ENCODE data around the gene IL18R1.
A peak's percentile ranks its signal among the peaks of the same experiment; 100 is the strongest.

Gene IL18R1

DNA sequence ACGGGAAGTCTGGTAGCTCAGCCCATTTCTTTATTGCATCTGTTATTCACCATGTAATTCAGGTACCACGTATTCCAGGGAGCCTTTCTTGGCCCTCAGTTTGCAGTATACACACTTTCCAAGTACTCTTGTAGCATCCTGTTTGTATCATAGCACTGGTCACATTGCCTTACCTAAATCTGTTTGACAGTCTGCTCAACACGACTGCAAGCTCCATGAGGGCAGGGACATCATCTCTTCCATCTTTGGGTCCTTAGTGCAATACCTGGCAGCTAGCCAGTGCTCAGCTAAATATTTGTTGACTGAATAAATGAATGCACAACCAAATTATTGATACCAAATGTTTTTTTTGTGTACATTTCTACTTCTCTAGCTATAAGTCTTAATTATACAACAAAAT, 11.2 kb upstream of the IL18R1 start:
- no peak for DNase-seq (ENCODE audit: low read depth in 2 of 3, low spot score in 1 of 3)

DNA sequence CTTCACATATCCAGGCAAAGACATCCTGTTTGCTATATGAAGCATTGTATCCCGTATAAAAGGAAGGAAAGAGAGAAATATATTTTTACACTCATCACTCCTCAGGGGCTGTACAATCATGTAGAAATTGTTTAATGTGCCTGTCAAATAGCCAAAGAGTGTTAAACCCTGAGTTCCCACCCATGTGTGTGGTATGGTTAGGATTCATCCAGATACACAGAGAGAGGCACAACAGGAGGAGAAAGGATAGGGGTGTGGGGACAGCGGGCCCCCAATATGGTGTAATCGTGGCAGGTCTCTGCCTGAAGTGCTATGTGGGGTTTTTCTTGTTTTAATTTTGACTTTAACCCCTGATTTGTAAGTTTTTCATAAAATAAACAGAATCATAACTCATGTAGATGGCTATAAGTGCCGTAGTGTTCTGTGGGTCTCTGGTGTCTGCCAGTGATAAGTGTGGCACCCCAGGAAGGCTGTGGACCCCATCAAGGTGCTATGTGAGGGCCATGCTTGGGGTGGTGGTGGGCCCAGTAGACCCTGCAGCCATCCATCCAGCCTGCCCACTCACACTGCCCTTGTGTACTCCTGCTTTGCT, 10.2 kb upstream of the IL18R1 start:
- DNase-seq (ENCODE audit: low read depth in 2 of 3, low spot score in 1 of 3): no peak

DNA sequence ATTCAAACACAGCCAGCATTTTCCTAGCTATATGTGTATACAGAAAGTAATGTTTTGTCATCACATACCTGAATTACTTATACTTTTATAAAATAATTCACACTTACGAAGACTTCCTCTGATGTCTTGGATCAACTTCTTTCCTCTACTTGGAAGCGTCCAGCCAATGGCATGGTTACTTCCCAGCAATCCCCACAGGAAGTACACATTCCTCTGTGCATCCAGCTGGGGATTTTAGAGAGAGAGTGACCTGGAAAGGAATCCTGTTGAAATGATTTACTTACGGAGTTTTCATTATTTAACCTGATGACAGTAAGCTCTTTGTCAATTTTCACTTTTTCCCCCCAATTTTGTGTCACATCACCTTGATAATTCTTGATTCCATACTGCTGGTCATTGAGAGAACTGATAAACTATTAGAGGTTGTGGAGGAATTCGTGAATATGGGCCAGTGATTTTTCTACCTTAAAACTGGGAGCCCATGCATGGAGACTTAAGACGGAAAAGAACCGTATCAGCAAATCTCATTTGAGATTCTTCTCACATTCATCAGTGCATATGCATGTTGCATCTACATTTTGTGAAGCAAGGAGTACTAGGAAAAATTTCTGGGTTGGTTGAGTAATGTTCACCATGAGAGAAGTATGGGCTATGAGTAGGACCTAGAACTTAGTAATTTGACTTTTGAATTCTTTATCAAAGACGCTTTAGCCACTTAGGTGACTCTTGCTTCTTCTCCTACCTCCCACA, 9.0 kb upstream of the IL18R1 start:
- no peak for DNase-seq (ENCODE audit: low read depth in 2 of 3, low spot score in 1 of 3)

DNA sequence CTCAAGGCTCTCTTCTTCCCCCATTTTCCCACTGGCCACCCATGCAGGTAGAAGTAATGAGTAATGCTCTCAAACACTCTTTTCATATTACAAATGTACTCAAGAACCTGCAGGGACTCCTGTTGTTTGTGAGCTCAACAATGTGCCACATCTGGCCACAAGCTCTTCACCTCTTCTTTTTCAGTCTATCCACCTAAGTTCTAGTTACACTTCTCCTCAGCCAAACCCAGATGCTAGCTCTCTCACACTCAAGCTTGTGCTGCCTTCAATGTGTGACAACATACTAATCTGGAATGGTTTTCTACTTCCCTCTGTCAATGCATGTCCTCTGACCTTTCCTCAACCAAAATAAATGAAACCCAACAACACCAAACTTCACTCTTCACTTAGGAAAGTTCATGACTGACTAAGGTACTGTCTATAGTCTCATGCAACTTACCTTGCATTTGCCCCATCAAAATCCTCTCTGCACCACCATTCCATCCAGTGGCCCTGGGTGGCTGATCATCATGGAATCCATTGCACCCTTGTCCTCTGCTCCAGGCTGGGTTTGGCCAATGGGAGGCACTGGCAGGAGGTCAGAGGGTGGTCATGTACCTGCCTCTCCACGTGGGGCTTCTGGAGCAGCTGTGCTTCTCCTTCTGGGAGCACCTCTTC, 5.3 kb upstream of the IL18R1 start:
- DNase-seq (ENCODE audit: low read depth in 2 of 3, low spot score in 1 of 3): no peak

DNA sequence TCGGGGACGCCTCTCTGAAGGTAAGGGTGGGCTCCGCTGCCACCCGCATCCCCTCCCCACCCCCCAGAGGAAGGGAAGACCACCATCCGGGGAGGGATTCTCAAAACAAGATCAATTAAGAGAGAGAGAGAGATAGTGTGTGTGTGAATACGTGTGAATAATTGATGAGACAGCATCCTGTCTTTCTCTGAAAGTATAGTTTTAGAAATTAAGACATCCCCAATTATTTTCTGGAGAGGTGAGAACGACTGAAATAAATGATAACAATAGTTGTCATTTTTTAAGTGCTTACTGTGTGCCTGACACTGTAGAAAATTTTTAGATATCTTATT, 751 bp downstream of the IL18R1 start:
- DNase-seq (ENCODE audit: low read depth in 2 of 3, low spot score in 1 of 3): no peak

DNA sequence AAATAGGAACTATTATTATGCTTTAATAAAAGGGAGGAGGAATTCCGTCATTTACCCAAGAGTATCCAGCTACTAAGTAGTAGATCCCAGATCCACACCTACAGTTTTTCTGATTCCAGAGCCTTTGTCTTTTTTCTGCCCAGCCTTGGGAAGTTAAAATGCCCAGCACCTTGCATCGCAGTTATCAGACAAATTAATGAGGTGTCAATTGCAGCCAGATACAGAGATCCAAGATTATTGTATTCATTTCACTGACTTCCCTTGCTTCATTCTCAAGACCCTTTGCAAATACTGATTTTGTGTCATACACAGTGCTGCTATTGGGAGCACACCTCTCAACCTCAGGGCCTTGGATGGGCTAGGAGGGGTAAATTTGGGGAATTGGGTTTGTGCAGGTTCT, 1.1 kb downstream of the IL18R1 start:
- no peak for DNase-seq (ENCODE audit: low read depth in 2 of 3, low spot score in 1 of 3)

DNA sequence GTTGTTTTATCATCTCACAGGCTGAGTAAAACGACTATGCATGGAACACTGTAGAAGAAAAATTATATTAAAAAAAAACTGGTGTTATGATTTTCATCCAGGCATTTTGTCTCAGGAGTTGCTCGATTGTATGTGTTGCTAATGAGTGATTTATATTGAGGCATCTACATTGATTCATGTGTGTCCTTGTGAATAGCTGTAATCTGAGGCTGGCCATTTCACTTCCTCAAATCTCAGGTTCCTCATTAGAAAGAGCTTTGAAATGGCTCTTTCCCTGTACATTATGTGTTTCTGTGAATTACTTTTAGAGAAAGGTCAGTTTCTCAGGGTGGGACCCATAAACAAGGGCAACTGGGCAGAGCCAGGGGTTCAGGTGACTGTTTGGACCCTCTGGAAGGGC, 2.3 kb downstream of the IL18R1 start:
- no peak for DNase-seq (ENCODE audit: low read depth in 2 of 3, low spot score in 1 of 3)

DNA sequence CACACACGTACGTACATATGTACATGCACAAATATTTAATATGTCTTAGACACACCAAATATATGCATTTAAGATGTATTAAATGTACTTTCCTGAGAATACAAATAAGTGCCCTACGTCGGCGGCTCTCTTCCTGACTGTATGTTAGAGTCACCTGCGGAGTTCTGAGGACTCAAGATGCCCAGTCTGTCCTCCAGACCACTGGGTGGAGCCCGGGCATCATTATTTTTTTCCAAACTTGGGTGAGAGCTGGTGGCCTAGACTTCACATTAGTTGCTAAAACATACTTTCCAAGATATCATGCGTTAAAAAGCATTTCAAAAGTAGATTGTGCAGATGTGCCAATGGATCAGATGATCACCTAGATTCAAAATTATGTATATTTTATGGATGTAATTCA, 2.9 kb downstream of the IL18R1 start:
- no peak for DNase-seq (ENCODE audit: low read depth in 2 of 3, low spot score in 1 of 3)

DNA sequence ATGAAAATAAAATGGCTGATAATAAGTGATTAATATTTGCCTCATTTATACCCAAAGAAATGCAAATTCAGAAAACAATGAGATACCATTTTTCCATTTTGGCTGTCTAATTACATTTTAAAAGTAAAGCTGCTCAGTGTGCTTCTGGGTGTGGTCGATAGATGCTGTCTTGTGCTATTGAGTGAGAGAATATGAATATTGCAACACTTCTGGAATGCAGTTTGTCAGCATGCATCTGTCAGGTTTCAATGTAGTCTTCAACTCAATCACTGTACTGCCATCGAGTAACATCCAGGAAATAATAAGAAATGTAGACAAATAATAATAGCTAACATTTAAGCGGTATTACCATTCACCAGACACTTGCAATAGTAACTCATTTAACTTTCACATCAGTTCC, 3.9 kb downstream of the IL18R1 start:
- no peak for DNase-seq (ENCODE audit: low read depth in 2 of 3, low spot score in 1 of 3)

DNA sequence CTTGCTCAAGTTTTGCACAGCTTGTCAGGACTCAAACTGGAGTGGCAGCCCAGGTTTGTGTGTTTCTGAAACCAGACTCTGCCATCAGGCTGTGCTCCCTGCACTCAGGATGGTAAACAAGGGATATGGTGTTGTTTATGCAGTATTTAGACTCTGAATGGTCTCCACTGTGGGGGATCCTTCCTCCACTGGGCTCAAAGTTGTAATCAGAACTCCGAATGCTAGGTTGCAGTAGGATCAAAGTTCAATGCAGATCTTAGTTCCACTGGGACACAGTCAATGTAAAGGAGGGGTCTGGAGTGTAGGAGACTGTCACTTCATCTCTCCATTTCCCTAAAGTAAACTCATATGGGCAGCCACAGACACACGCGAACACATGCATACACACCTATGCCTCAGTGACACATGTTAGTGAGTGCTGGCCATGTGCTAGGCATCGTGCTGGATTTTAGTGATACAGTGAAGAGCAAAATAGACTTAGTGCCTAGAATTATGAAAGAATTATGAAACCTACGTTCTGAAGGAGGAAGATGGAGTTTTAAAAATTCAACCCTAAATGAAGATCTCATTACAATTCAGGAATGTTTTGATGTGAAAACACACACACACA, 6.1 kb downstream of the IL18R1 start:
- no peak for DNase-seq (ENCODE audit: low read depth in 2 of 3, low spot score in 1 of 3)

DNA sequence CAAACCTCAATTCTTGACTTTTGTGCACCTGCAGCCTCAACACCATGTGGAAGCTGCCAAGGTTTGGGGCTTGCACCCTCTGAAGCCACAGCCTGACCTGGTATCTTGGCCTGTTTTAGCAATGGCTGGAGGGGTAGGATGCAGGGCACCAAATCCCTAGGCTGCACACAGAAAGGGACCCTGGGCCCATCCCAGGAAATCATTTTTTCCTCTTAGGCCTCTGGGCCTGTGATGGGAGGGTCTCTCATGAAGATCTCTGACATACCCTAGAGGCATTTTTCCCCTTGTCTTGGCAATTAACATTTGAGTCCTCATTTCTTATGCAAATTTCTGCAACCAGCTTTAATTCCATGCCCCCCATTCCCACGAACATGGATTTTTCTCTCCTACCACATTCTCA, 10.2 kb downstream of the IL18R1 start:
- DNase-seq (ENCODE audit: low read depth in 2 of 3, low spot score in 1 of 3): no peak

DNA sequence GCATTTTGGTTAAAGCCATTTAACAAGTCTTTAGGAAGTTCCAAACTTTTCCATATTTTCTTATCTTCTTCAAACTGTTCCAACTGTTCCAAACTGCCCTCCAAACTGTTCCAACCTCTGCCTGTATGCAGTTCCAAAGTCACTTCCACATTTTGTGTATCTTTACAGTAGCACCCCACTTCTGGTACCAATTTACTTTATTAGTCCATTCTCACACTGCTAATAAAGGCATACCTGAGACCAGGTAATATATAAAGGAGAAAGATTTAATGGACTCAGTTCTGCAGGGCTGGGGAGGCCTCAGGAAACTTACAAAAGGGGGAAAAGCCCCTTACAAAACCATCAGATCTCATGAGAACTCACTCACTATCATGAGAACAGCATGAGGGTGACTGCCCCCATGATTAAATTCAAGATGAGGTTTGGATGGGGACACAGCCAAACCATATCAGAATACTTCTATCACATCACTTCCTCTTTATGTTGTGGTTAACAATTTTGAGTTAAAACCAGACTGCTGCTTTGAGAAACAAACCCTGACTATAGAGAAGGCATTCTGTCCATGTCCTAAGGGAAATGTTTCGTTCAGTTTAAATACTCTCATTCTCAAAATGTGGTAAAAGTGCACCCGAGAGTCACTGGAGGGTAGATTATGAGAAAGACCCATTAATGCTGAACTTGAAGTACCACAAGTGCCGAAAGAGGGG, 11.0 kb downstream of the IL18R1 start:
- DNase-seq (ENCODE audit: low read depth in 2 of 3, low spot score in 1 of 3): no peak

DNA sequence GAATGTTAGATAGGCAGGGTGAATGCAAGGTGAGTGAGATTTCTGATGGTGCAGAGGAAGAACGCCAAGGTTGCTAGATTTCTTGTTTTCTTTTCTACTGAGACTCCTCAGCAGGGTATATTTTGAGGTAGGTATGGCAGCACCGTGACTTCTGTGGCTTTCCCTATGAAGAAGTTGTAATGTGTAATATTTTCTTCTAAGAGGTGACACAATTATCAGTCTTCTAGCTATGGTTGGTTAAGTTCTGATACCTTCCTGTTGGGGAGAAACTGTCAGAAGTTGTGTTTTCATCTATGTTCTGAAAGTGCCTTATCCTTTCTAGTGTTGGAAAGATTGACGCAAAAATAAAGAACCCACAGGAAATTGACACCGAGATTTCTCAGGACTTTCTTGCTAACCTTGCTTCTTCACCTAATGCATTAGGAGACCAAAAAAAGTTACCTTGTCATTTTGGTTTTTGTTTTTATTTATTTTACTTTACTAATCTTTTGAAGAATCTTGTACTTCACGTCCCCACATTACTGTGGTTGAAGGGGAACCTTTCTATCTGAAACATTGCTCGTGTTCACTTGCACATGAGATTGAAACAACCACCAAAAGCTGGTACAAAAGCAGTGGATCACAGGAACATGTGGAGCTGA, 11.9 kb downstream of the IL18R1 start:
- peak in 1 of 3 donors; percentile 26 for DNase-seq (ENCODE audit: low read depth in 2 of 3, low spot score in 1 of 3)

DNA sequence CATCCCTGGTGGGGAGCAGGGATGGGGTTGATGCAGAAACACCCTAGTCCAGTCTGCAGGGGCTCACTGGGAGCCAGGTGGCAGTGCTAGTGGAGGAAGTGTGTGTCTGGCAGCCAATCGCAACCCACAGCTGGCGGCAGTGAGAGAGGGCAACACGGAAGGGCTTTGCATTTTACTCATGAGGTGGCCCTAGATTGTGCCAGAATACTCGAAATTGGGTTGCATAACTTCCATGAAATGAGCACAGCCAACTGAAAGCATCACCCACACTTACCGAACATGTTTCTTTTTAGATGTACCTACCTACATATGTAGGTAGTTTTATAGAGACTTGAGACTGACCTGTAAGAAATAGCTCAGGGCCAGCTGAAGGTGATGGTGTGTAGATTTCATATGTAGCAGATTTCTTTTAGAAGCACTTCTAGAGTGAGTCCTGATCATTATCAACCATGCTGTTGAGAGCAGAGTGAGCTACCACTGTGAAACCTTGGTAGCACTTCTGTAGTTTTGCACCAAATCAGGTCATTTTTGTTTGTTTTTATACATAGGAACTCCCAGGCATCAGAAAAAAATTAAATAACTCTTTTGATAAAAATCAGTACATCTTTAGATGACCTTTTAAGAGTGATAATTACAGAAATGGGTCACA, 13.0 kb downstream of the IL18R1 start:
- no peak for DNase-seq (ENCODE audit: low read depth in 2 of 3, low spot score in 1 of 3)

DNA sequence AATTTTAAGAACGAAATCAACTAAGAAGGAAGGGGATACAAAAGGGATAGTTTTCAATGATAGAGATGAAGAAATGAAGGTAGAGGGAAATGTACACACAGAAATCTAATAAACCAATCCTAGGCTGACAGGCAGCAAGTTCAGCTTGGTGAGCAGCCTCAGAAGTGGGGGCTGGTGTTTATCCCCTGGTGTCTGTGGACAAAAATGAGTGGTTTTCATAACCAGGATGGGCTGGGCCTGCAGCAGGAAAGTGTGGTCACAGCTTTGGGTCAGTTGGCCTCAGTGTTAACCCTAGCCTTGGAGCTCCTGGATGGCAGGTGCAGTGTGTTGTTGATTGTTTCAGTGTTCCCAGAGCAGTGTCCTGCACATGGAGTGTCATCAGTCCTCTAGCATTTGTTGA, 14.3 kb downstream of the IL18R1 start:
- no peak for DNase-seq (ENCODE audit: low read depth in 2 of 3, low spot score in 1 of 3)

DNA sequence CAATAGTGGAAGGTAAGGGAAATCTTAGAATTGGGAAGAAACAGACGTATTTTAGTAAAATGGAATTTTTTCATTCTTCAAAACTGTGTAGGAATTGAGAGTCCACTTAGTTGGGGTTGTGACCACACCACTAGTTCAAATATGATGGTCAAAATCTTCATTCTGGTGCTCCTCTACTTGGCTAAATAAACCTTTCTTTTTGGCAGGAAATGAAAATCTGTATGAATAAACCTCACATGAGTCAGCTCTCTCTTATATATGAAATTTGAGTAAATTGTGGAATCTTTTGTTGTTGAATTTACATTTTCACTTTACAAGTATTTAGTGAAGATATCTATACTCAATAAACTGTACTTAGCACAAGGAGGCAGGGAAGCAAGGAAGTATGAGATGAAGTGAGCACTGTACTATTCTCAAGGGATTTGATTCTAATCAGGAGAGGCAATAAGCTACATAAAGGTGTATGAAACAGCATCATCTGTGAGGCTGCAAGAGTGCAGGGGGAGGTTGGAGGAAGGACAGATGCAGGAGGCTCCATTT, 20.5 kb downstream of the IL18R1 start:
- no peak for DNase-seq (ENCODE audit: low read depth in 2 of 3, low spot score in 1 of 3)

DNA sequence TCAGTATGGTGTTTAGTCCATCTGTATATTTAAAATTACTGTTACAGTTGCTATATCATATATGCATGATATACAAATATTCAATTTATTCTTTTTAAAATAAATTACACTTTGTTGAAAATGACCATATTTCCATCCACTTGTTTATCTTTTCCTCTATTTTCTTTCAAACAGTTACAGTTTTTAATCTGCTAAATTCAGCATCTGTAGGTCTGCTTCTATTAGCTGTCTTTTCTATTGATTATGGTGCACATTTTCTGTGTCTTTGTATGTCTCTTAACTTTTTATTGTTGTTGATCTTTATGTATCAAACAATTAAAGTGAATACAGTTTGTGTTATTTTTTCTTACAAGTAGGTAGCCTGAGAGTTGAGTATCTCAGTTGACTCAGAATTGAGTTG, 28.1 kb downstream of the IL18R1 start:
- no peak for DNase-seq (ENCODE audit: low read depth in 2 of 3, low spot score in 1 of 3)

DNA sequence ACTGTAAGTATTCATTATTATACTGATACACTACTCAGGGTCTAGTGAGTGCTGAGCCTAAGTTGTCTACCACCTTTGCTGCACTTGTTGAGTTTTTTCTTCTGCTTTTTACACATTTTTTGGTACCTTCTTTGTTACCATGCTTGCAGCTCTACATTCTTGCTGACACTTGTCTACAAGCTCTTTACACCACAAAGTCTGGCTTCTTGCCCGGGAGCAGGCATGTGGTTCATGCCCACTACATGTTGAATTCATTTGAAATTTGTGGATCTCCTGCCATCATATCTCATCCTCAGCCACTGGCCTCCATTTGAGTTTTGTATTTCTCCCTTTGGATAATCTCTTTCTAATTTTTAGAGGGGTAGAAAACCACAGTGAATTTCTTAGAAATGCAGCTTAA, 29.9 kb downstream of the IL18R1 start:
- DNase-seq (ENCODE audit: low read depth in 2 of 3, low spot score in 1 of 3): no peak

DNA sequence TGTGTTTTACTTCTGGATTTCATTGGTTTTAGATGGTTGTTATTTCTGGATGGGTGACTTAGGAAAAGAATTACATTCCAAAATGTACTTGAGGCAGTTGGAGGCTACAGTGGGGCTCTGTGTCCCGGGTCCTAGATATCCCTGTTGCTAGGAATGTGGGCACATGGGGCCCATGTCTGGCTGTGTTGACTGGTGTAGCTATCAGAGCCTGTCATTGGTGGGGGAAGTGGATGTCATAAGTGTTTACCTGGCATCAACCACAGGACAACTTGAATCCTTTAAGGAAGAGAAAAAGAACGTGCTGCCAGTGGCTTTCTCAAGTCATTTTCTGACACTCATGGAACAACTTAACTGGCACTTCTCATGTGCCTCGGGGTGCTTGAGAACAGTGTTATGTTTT, 30.4 kb downstream of the IL18R1 start:
- no peak for DNase-seq (ENCODE audit: low read depth in 2 of 3, low spot score in 1 of 3)

DNA sequence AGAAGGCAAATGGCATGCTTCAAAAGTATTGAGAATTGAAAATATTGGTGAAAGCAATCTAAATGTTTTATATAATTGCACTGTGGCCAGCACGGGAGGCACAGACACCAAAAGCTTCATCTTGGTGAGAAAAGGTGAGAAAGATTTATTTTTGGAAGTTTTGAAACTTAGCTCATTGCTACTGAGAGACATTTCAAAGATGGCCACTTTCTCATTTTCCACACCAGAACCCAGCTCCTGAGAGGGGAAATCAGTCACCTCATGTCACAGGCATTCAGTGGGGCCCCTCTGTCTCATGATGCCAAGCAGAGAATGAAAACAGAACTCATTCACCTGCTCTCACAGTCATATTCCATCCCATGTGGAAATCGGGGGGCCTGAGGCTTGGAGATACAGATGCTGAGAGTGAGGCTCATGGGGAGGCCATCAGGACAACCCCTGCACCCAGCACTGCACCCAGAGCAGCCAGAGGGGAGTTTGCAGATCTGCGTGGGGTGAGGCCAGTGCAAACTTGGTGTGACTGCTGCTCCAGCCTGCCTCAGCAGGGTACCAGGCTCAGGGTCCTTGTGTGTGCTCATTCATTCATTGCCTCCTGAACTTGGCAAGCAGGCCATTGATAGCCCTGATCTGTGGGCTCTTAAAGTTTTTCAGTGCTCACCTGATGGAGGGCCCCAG, 31.4 kb downstream of the IL18R1 start:
- no peak for DNase-seq (ENCODE audit: low read depth in 2 of 3, low spot score in 1 of 3)
